ENCODE data around the gene PABPN1. TPM values are rescaled to one million over a fixed set of nuclear protein-coding genes. Genes with fewer than 3 reads are reported as not detected.

Gene PABPN1
- total RNA-seq, 1 experiment from 2014 or later: 184 TPM

DNA sequence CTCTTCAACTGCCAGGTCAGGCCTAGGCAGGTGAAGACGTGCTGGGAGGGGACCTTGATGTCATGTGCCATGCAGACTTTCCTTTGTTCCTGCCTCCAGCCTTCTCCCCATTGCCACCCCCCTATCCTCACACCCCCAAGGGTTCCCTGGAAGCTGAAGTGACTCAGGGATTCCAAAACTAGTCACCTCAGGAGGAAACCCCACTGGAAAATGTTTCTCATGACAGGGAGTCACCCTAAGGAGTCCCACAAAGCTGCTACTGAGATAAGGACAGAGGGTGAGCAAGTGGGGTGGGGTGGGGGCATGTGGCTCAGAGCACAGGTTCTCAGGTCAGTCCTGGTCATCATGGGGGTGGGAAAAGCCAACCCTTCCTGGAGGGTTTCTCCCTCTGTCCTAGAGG is 49.0 kb downstream of the PABPN1 start:
- Histone ChIP-seq H3K4me2 (ENCODE audit: low read length) (no peak overlapping the region), H3K79me2 (ENCODE audit: insufficient read depth, low read length) (no peaks in the 10 kb centered on the region), H3K27ac (ENCODE audit: low read depth, low read length) (no peak overlapping the region), H3K4me3 (replicated peaks in 1 of 2; ENCODE audit: low read depth in 1 of 2, low read length in 2 of 2) (no peak overlapping the region), H3K9me3 (ENCODE audit: control insufficient read depth in 1 of 2, insufficient read depth in 1 of 2, low read depth in 1 of 2, low read length in 2 of 2) (no peaks in the 10 kb centered on the region), H3K4me1 (ENCODE audit: control insufficient read depth in 1 of 2, insufficient read depth in 2 of 2, low read length in 2 of 2) (no peaks in the 10 kb centered on the region; a peak in 1 of 4 replicates), H4K20me1 (ENCODE audit: insufficient read depth) (no peaks in the 10 kb centered on the region), H3K9ac (ENCODE audit: low read length) (no peak overlapping the region), H3K9me2 (ENCODE audit: insufficient read depth) (no peaks in the 10 kb centered on the region), H2AFZ (ENCODE audit: low read depth, low read length, poor library complexity, severe bottlenecking) (no peak overlapping the region), H3K27me3 (ENCODE audit: insufficient read depth, low read length) (no peaks in the 10 kb centered on the region), H3K36me3 (ENCODE audit: control insufficient read depth in 1 of 2, insufficient read depth in 2 of 2, low read length in 2 of 2) (no peaks in the 10 kb centered on the region)
- ChIA-PET RAD21 (ENCODE audit: low non-redundant PET in 1 of 2, low total read pairs in 2 of 2, uncharacterized antibody in 2 of 2, unreplicated experiment in 2 of 2) (no interaction called here), CTCF (interaction anchor here (1.1 kb wide), 1 partner anchor 10 kb away, joined by 3 read pairs; no protein-coding TSS in a partner anchor), POLR2A (no interaction called here)
- intact Hi-C loops (cut with micrococcal nuclease): no loop called here
- DNase-seq (ENCODE audit: low read depth, low spot score): no peak
- ATAC-seq: no peak
- TF ChIP-seq CEBPB (IDR thresholded peaks at IDR 0.05; ENCODE audit: low read depth): no peak
- TF ChIP-seq, protein P1, sequence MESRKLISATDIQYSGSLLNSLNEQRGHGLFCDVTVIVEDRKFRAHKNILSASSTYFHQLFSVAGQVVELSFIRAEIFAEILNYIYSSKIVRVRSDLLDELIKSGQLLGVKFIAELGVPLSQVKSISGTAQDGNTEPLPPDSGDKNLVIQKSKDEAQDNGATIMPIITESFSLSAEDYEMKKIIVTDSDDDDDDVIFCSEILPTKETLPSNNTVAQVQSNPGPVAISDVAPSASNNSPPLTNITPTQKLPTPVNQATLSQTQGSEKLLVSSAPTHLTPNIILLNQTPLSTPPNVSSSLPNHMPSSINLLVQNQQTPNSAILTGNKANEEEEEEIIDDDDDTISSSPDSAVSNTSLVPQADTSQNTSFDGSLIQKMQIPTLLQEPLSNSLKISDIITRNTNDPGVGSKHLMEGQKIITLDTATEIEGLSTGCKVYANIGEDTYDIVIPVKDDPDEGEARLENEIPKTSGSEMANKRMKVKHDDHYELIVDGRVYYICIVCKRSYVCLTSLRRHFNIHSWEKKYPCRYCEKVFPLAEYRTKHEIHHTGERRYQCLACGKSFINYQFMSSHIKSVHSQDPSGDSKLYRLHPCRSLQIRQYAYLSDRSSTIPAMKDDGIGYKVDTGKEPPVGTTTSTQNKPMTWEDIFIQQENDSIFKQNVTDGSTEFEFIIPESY (IDR thresholded peaks at IDR 0.05; ENCODE audit: extremely low read depth, insufficient replicate concordance, low read length): no peak
- TF ChIP-seq ELF1 (IDR thresholded peaks at IDR 0.05; ENCODE audit: borderline replicate concordance, low read depth): no peak
- TF ChIP-seq ZFX (IDR thresholded peaks at IDR 0.05): no peak
- TF ChIP-seq SP1 (IDR thresholded peaks at IDR 0.05; ENCODE audit: low read depth): no peak
- no peak for TF ChIP-seq JUND (IDR thresholded peaks at IDR 0.05)
- TF ChIP-seq EZH2phosphoT487 (IDR thresholded peaks at IDR 0.05; ENCODE audit: borderline replicate concordance): no peak
- no peak for TF ChIP-seq RAD21 (IDR thresholded peaks at IDR 0.05; ENCODE audit: low read depth)
- no peak for TF ChIP-seq POLR2AphosphoS5 (IDR thresholded peaks at IDR 0.05; ENCODE audit: low read depth, low read length)
- TF ChIP-seq, protein P2, sequence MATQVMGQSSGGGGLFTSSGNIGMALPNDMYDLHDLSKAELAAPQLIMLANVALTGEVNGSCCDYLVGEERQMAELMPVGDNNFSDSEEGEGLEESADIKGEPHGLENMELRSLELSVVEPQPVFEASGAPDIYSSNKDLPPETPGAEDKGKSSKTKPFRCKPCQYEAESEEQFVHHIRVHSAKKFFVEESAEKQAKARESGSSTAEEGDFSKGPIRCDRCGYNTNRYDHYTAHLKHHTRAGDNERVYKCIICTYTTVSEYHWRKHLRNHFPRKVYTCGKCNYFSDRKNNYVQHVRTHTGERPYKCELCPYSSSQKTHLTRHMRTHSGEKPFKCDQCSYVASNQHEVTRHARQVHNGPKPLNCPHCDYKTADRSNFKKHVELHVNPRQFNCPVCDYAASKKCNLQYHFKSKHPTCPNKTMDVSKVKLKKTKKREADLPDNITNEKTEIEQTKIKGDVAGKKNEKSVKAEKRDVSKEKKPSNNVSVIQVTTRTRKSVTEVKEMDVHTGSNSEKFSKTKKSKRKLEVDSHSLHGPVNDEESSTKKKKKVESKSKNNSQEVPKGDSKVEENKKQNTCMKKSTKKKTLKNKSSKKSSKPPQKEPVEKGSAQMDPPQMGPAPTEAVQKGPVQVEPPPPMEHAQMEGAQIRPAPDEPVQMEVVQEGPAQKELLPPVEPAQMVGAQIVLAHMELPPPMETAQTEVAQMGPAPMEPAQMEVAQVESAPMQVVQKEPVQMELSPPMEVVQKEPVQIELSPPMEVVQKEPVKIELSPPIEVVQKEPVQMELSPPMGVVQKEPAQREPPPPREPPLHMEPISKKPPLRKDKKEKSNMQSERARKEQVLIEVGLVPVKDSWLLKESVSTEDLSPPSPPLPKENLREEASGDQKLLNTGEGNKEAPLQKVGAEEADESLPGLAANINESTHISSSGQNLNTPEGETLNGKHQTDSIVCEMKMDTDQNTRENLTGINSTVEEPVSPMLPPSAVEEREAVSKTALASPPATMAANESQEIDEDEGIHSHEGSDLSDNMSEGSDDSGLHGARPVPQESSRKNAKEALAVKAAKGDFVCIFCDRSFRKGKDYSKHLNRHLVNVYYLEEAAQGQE (IDR thresholded peaks at IDR 0.05; ENCODE audit: low read depth): no peak
- TF ChIP-seq EGR1 (IDR thresholded peaks at IDR 0.05; ENCODE audit: low read depth): no peak
- no peak for TF ChIP-seq EZH2 (IDR thresholded peaks at IDR 0.05)
- no peak for TF ChIP-seq CBX3 (IDR thresholded peaks at IDR 0.05; ENCODE audit: low read depth)
- no peak for TF ChIP-seq ZNF274 (IDR thresholded peaks at IDR 0.05; ENCODE audit: low read depth, low read length)
- TF ChIP-seq FOSL1 (IDR thresholded peaks at IDR 0.05; ENCODE audit: low read depth): no peak
- no peak for TF ChIP-seq SIN3A (IDR thresholded peaks at IDR 0.05; ENCODE audit: low read depth)
- no TSS peak for BruUV-seq (replicated peaks)
